GM21786 (cell line): ENCODE results near the gene SEMG2.

Source experiments
- ATAC-seq: cut with Tn5 transposase; IDR thresholded peaks from one replicate; pipeline ENCODE4 v1.9.1; 2021; ENCODE audit not compliant: unreplicated experiment

The SEMG2 gene, protein sequence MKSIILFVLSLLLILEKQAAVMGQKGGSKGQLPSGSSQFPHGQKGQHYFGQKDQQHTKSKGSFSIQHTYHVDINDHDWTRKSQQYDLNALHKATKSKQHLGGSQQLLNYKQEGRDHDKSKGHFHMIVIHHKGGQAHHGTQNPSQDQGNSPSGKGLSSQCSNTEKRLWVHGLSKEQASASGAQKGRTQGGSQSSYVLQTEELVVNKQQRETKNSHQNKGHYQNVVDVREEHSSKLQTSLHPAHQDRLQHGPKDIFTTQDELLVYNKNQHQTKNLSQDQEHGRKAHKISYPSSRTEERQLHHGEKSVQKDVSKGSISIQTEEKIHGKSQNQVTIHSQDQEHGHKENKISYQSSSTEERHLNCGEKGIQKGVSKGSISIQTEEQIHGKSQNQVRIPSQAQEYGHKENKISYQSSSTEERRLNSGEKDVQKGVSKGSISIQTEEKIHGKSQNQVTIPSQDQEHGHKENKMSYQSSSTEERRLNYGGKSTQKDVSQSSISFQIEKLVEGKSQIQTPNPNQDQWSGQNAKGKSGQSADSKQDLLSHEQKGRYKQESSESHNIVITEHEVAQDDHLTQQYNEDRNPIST

GRCh38 chr20:45221076-45221475 lies at the start of gene SEMG2:
Gene SEMG2, plus strand, starts transcription at chr20:45221373. Its CDS starts 17 bp downstream, at chr20:45221390.
- ATAC-seq = no peak

- no peak for ATAC-seq
Measured at GRCh38 chr20:45173522-45173921, 47.7 kb upstream of the SEMG2 start.

DNA sequence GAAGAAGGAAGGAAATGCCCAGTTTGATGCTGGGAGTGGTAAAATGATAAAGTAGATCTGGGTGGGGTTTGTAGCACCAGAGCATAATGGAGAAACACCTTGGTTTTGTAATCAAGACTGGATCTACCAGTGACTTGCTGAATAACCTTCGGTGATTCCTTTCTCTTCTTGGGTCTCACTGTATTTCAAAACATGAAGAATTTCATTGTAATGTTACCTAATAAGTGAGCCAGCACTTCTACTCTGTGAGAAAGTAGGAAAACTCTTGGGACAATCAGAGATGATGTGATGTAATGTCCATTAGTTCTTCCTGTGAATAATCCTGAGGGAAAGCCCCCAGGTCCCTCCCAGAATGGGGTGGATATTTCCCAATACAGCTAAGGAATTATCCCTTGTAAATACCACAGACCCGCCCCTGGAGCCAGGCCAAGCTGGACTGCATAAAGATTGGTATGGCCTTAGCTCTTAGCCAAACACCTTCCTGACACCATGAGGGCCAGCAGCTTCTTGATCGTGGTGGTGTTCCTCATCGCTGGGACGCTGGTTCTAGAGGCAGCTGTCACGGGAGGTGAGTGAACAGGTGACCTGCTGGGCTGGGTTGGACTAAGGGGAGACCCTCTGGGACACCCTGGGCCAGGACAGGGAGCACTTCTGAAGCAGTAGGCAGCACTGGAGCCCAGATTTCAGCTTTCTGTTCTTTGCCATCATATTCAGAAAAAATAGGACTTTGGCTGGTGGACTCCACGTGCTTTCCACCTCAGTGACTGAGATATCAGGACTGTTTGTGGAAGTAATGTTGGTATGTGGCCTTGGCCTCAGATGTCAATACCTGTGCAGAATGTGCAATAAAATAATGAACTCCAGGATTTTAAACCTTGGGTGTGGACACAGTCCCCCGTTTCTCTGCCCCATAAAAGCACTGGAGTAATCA lies 46.5 kb upstream of the SEMG2 start, which contains the start of gene PI3:
Gene PI3, plus strand, starts transcription at position 469 of the 931 bp plus-strand sequence. Its CDS starts 21 bp downstream, at position 490.
- ATAC-seq = no peak

- ATAC-seq = no peak
Measured at GRCh38 chr20:45176526-45177267, 44.5 kb upstream of the SEMG2 start.

DNA sequence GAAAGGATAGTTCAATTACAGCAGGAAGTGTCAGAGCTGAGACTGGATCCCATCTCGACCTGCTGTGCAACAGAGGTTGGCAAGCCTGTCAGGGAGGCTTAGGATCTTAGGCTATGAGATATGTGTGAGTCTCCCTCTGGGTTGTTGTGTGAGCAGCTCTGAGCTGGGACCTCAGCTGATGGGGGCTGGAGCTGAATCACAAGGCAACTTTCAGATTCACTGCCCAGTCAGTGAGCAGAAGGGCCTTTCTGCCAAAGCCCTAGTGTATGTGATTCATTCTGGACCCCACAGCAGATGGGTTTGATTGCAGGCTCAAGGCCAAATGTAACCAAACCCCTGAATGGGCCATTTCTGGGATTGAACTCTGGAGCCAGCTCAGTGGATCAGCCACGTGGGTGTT lies 42.0 kb upstream of the SEMG2 start:
- ATAC-seq = no peak

GRCh38 chr20:45181639-45182038 lies 39.5 kb upstream of the SEMG2 start:
- no peak for ATAC-seq

- ATAC-seq = no peak
Measured at GRCh38 chr20:45183084-45183483, 38.1 kb upstream of the SEMG2 start.

DNA sequence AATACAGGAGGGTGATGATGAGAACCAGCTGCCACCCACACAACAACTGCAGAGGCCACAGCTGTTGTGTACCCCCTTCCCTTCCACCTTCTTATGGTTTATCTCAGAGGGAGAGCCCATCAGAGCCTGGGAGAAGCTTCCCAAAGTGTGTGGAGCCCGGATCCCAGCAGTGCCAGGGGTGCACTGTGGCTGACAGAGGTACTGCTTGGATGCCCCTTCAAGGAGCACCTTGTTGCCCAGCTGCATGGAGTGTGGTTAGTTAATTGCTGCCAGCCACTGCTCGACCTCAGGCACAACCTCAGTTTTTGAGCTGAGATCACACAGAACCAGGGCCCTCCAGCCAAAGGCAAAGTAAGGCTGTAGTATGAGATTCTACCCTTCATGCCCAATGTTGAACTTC lies 33.5 kb upstream of the SEMG2 start:
- ATAC-seq = no peak

GRCh38 chr20:45189067-45189609 lies 32.0 kb upstream of the SEMG2 start:
- no peak for ATAC-seq

GRCh38 chr20:45189861-45190260 lies 31.3 kb upstream of the SEMG2 start:
- ATAC-seq = no peak

- no peak for ATAC-seq
Measured at GRCh38 chr20:45191926-45192325, 29.2 kb upstream of the SEMG2 start.

GRCh38 chr20:45193331-45193730 lies 27.8 kb upstream of the SEMG2 start:
- ATAC-seq = no peak

GRCh38 chr20:45206725-45207124 lies 14.4 kb upstream of the SEMG2 start, which contains the start of gene SEMG1:
Gene SEMG1, plus strand, starts transcription at chr20:45207033. Its CDS starts 21 bp downstream, at chr20:45207054.
- ATAC-seq = no peak

- no peak for ATAC-seq
Measured at GRCh38 chr20:45209924-45210323, 11.2 kb upstream of the SEMG2 start.

- ATAC-seq = no peak
Measured at GRCh38 chr20:45211569-45212474, 9.4 kb upstream of the SEMG2 start.

DNA sequence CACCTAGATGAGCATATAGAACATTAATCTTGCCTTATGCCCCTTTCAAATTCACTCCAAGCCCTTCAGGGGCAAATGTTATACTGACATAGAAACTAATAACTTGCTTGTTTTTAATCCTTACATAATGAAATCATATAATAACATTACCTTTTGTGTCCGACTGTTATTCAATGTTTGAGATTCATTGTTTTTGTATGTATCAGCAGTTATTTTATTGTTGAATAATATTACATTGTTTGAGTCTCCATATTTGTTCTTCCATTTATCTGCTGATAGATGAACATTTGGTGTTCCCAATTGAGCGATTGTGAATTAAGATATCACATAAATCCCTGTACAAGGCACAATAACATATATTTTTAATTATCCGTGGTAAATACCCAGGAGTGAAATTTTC lies 8.3 kb upstream of the SEMG2 start:
- ATAC-seq = no peak

GRCh38 chr20:45218124-45218523 lies 3.0 kb upstream of the SEMG2 start:
- no peak for ATAC-seq

DNA sequence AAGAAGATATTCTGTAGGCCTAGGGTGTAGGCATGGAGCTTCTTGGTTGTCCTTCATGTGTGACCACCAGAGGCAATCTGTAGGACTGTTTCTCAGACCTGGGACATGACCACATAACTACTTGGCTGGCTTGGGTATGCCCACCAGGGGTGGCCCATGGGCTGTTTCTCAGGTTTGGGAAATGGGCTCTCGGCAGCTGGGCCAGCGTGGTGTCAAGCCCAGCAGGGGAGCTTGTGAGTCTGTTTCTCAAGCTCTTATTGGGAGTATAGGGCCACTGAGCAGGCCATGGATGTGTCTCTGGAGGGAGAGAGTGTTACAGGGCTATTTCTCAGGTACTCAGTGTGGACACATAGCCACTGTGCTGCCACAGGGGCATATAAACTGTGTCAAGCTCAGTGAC lies 2.5 kb upstream of the SEMG2 start:
- no peak for ATAC-seq

DNA sequence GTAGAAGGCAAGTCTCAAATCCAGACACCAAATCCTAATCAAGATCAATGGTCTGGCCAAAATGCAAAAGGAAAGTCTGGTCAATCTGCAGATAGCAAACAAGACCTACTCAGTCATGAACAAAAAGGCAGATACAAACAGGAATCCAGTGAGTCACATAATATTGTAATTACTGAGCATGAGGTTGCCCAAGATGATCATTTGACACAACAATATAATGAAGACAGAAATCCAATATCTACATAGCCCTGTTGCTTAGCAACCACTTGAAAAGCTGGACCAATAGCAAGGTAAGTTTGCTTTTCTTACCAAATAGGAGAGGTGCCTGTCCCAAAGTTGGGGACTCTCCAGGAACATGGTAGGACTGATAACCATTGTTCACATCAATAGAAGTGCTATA lies 2.0 kb downstream of the SEMG2 start:
- no peak for ATAC-seq
